ENCODE measurements around the gene ANKRD9. TPM values are rescaled to one million over a fixed set of nuclear protein-coding genes. Genes with fewer than 3 reads are reported as not detected.

ANKRD9 gene
- total and polyA plus RNA-seq, 2 of the 13 experiments (the other 11 are each of a cell fraction or from before 2014, with no cell fraction given): 10.0 to 15.0 TPM

- Histone ChIP-seq H3K4me1 (ENCODE audit: insufficient read depth, low read length) (no peaks in the 10 kb centered on the region), H3K27ac (ENCODE audit: extremely low read length, insufficient read depth, low read length) (no peak overlapping the region), H3K36me3 (replicated peaks in 1 of 2; ENCODE audit: control insufficient read depth in 1 of 2, insufficient read depth in 2 of 2, low read length in 2 of 2) (no peaks in the 10 kb centered on the region), H4K20me1 (ENCODE audit: insufficient read depth, low read length) (no peaks in the 10 kb centered on the region), H3K27me3 (ENCODE audit: control insufficient read depth in 1 of 2, insufficient read depth in 2 of 2, low read length in 2 of 2) (no peaks in the 10 kb centered on the region), H3K79me2 (ENCODE audit: insufficient read depth, low read length) (no peaks in the 10 kb centered on the region), H3K9ac (ENCODE audit: insufficient read depth, low read depth, low read length) (no peak overlapping the region), H2AFZ (ENCODE audit: low read length) (no peak overlapping the region), H3K4me2 (ENCODE audit: low read depth, low read length) (no peak overlapping the region), H3K4me3 (replicated peaks in 1 of 3; ENCODE audit: insufficient read depth in 1 of 3, low read depth in 2 of 3, low read length in 3 of 3) (no peak overlapping the region), H3K9me3 (ENCODE audit: low read length) (no peaks in the 10 kb centered on the region)
- in situ Hi-C loops (cut with HindIII; ENCODE audit: extremely low pct_ligation_motif_present, low pct_unique_long_range_greater_than_20kb): no loop called here
- ChIA-PET CTCF (ENCODE audit: low intra/inter-chr PET ratio, low total read pairs) (no interaction called here), POLR2A (no interaction called here)
- BruUV-seq (replicated peaks): no TSS peak
- no peak for ATAC-seq
- intact Hi-C loops (cut with micrococcal nuclease; ENCODE audit: unreplicated experiment): no loop called here
- no peak for FAIRE-seq
- DNase-seq (ENCODE audit: low spot score): no peak
- WGBS (ENCODE audit: low lambda C conversion rate): 97% methylated on average over 2 of the region's 2 CpGs
- TF ChIP-seq ZNF629 (CRISPR knock-in tag; conservative IDR thresholded peaks at IDR 0.05) (no peak), YEATS4 (CRISPR knock-in tag; IDR thresholded peaks at IDR 0.05; ENCODE audit: borderline replicate concordance) (no peak), NBN (conservative IDR thresholded peaks at IDR 0.05) (no peak), MEF2D (CRISPR knock-in tag; IDR thresholded peaks at IDR 0.05) (no peak), MEIS2 (CRISPR knock-in tag; IDR thresholded peaks at IDR 0.05) (no peak), MAX (IDR thresholded peaks at IDR 0.05) (no peak), ZBED4 (CRISPR knock-in tag; IDR thresholded peaks at IDR 0.05; ENCODE audit: borderline replicate concordance) (no peak), ZNF513 (CRISPR knock-in tag; conservative IDR thresholded peaks at IDR 0.05) (no peak)
- TF ChIP-seq, protein P1, sequence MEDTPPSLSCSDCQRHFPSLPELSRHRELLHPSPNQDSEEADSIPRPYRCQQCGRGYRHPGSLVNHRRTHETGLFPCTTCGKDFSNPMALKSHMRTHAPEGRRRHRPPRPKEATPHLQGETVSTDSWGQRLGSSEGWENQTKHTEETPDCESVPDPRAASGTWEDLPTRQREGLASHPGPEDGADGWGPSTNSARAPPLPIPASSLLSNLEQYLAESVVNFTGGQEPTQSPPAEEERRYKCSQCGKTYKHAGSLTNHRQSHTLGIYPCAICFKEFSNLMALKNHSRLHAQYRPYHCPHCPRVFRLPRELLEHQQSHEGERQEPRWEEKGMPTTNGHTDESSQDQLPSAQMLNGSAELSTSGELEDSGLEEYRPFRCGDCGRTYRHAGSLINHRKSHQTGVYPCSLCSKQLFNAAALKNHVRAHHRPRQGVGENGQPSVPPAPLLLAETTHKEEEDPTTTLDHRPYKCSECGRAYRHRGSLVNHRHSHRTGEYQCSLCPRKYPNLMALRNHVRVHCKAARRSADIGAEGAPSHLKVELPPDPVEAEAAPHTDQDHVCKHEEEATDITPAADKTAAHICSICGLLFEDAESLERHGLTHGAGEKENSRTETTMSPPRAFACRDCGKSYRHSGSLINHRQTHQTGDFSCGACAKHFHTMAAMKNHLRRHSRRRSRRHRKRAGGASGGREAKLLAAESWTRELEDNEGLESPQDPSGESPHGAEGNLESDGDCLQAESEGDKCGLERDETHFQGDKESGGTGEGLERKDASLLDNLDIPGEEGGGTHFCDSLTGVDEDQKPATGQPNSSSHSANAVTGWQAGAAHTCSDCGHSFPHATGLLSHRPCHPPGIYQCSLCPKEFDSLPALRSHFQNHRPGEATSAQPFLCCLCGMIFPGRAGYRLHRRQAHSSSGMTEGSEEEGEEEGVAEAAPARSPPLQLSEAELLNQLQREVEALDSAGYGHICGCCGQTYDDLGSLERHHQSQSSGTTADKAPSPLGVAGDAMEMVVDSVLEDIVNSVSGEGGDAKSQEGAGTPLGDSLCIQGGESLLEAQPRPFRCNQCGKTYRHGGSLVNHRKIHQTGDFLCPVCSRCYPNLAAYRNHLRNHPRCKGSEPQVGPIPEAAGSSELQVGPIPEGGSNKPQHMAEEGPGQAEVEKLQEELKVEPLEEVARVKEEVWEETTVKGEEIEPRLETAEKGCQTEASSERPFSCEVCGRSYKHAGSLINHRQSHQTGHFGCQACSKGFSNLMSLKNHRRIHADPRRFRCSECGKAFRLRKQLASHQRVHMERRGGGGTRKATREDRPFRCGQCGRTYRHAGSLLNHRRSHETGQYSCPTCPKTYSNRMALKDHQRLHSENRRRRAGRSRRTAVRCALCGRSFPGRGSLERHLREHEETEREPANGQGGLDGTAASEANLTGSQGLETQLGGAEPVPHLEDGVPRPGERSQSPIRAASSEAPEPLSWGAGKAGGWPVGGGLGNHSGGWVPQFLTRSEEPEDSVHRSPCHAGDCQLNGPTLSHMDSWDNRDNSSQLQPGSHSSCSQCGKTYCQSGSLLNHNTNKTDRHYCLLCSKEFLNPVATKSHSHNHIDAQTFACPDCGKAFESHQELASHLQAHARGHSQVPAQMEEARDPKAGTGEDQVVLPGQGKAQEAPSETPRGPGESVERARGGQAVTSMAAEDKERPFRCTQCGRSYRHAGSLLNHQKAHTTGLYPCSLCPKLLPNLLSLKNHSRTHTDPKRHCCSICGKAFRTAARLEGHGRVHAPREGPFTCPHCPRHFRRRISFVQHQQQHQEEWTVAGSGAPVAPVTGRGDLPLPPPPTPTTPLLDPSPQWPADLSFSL (CRISPR knock-in tag; IDR thresholded peaks at IDR 0.05): no peak
- TF ChIP-seq, protein P2, sequence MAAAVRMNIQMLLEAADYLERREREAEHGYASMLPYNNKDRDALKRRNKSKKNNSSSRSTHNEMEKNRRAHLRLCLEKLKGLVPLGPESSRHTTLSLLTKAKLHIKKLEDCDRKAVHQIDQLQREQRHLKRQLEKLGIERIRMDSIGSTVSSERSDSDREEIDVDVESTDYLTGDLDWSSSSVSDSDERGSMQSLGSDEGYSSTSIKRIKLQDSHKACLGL (CRISPR knock-in tag; IDR thresholded peaks at IDR 0.05): no peak
Measured at GRCh38 chr14:102473559-102473958, 36.0 kb downstream of the ANKRD9 start.
